Astrocyte (in vitro differentiated cells and primary cell): ENCODE measurements around the gene PRSS23.

ENCODE experiments used
- EZH2 ChIP-seq: IDR thresholded peaks from 2 replicates; pipeline ENCODE4 v1.6.1; 2012; ENCODE audit warnings: mild to moderate bottlenecking, low read length, inconsistent platforms; ENCODE audit not compliant: insufficient read depth
- TF ChIP-seq, protein P1 (sequence below): IDR thresholded peaks from 2 replicates; pipeline ENCODE4 v1.5.1; 2011; ENCODE audit warnings: low read depth, mild to moderate bottlenecking, inconsistent platforms, low read length, moderate library complexity; ENCODE audit not compliant: insufficient read depth

DNA sequence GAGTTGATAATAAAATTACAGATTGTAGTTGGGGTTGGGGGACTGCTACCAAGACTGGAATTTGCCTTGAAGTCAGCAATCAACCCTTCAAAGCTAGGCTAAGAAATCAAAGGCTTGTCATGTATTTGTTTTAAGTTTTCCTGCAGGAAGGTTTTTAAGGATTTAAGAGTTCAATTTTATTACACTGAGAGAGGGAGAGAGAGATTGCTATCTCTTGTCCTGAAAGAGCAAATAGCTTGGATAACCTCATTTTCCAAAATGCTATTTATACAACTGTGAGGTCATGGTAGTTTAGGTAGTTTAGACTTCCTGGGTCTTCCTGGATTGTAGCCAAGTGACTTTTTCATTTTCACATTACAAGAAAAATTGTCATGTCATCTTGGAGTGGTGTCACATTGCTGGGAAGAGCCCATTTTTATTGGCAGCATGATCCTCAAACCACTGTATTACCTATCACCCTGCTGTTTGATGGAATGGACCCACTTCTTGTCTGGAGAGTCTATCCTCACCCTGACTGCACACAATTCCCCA lies 10.1 kb upstream of the PRSS23 start:
- TF ChIP-seq, protein P1, sequence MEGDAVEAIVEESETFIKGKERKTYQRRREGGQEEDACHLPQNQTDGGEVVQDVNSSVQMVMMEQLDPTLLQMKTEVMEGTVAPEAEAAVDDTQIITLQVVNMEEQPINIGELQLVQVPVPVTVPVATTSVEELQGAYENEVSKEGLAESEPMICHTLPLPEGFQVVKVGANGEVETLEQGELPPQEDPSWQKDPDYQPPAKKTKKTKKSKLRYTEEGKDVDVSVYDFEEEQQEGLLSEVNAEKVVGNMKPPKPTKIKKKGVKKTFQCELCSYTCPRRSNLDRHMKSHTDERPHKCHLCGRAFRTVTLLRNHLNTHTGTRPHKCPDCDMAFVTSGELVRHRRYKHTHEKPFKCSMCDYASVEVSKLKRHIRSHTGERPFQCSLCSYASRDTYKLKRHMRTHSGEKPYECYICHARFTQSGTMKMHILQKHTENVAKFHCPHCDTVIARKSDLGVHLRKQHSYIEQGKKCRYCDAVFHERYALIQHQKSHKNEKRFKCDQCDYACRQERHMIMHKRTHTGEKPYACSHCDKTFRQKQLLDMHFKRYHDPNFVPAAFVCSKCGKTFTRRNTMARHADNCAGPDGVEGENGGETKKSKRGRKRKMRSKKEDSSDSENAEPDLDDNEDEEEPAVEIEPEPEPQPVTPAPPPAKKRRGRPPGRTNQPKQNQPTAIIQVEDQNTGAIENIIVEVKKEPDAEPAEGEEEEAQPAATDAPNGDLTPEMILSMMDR, result no peak
- no peak for TF ChIP-seq EZH2
